Superior temporal gyrus (tissue), 1 donor: ENCODE measurements around the gene PTPN7.
"Not testable (repeated sequence)": the region's sequence is repeated elsewhere in the genome, so short reads cannot be mapped to it uniquely, and the experiment has no call there.

Source experiments
- DNase-seq: peaks from one replicate; pipeline ENCODE4 v3.0.0-alpha.2; 2016; ENCODE audit errors: extremely low spot score

PTPN7 gene

DNA sequence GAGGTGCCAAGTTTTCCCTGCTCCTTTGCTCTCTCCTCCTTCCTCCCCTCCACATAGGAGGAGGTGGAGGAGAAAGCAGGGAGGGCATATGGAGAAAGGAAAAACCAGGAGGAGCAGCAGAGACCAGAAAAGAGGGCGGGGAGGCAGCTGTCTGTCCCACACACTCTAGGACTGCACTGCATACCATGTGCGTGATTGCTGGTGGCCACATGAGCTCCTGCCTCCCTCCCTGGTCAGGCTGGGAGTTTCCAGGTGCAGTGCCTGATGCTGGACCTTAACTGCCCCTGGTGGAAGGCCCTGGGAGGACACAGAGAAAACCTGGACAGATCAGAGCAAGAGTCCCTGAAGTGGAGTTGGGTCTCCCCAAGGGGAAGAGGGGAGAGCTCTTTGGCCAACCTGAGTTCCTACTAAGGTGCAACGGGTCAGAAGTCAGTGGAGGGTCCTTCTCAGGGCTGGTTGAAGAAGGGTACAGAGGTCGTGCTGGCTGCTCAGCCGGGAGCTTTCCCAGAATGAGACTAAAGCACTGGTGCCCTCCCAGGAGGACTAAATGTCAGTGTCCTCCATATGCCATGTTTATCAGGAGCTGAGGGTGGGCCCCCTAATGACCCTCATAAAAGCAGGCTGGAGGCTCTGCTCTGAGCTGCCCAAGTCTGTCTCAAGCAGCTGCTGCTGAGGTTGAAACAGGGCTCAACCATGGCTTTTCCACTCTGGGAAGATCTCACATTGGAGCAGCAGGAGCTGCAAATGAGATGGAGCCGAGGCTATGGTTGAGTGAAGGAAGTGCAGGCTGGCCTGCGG lies 29.7 kb upstream of the PTPN7 start:
- DNase-seq = no peak

- DNase-seq = peak; percentile 82
Measured at GRCh38 chr1:202189001-202189790, 28.8 kb upstream of the PTPN7 start.

GRCh38 chr1:202187697-202188407 lies 27.4 kb upstream of the PTPN7 start:
- no peak for DNase-seq

GRCh38 chr1:202187041-202187671 lies 26.8 kb upstream of the PTPN7 start:
- DNase-seq = no peak

DNA sequence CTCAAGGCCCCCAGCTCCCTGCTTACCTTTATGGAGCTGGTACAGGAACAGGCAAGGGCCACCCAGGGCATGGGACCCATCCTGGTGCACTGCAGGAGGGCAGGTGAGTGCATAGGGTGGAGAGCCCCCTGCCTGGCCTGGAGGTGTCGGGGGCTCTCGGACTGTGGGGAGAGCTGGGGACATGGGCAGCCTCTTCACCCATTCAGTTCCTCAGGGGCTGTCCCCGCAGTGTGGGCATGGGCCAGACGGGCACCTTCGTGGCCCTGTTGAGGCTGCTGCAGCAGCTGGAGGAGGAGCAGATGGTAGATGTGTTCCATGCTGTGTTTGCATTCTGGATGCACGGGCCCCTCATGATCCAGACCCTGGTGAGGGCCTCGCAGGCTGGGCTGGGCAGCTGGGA lies 25.9 kb upstream of the PTPN7 start:
- DNase-seq = no peak

DNA sequence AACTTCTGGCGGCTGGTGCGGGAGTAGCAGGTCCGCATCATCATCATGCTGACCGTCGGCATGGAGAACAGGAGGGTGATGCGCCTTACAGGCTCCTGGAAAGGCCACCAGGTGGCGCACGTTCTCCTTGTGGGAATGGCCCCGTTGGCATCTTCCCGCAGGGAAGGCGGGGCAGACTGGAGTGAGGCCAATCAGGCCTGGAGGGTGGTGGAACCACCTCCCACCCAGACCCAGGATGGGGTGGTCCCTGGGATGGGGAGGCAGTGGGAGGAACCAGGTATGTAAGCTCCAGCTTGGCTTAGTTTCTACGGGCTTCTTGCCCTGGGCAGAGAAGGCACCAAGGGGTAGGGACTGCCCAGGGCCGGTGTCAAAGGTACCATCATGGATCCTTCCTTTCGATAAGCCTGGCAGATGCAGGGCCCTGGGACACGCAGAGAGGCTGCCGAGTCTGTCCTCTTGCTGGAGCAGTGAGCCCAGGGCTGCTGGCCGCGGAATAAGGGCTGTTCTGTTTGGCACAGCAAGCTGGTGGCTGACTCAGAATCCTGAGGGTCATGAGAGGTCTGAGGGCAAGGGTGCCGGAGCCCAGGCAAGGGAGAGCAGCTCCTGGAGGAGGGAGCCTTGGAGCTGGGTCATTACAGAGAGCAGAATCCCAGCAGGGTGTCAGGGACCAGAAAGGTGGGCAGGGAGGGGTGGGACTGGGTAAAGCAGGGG lies 24.5 kb upstream of the PTPN7 start:
- peak; percentile 87 for DNase-seq

DNA sequence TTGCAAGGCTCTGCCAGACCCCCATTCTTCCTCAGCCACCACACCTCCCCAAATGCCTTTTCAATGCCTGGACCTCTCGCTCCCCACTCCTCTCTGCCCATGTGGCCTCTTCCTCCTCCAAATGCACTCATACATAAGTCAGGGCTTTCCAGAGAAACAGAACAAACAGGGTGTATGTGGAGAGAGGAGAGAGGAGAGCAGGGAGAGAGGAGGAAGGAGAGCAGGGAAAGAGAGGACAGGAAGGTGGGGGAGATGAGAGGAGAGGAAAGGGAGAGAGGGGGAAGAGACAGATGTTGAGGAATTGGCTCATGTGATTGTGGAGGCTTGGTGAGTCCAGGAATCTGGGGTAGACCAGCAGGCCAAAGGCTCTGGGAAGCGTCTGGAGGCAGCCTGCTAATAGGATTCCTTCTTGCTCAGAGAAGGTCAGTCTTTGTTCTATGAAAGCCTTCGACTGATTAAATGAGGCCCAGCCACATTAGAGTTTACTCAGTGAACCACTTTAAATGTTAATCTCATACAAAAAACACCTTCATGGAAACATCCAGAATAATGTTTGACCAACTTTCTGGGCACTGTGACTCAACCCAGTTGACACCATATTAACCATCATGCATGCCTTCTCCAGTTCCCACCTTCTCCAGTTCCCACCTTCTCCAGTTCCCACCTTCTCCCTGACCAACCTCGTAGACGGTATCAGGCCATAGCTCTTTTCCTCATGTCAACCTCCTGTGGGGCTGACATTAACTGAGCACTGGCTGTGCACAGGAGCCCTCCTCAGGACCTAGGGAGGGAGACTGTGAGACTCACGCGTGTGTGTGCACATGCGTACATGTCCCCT lies 21.9 kb upstream of the PTPN7 start:
- DNase-seq = no peak

GRCh38 chr1:202181586-202181985 lies 21.2 kb upstream of the PTPN7 start:
- no peak for DNase-seq

DNA sequence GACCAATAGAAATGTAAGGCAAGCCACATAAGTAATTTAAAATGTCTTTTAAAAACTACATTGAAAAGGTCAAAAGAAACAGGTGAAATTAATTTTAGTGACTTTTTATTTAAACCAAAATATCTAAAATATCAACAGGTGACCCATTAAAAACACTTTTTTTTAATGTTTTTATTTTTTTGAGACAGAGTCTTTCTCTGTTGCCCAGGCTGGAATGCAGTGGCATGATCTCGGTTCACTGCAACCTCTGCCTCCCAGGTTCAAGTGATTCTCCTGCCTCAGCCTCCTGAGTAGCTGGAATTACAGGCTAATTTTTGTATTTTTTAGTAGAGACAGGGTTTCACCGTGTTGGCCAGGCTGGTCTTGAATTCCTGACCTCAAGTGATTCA lies 20.3 kb upstream of the PTPN7 start:
- DNase-seq = not testable (repeated sequence)

- no peak for DNase-seq
Measured at GRCh38 chr1:202179828-202180750, 19.7 kb upstream of the PTPN7 start.

GRCh38 chr1:202176949-202177927 lies 16.8 kb upstream of the PTPN7 start:
- no peak for DNase-seq

GRCh38 chr1:202173993-202174392 lies 13.6 kb upstream of the PTPN7 start:
- DNase-seq = no peak

GRCh38 chr1:202172015-202172355 lies 11.6 kb upstream of the PTPN7 start:
- DNase-seq = no peak

DNA sequence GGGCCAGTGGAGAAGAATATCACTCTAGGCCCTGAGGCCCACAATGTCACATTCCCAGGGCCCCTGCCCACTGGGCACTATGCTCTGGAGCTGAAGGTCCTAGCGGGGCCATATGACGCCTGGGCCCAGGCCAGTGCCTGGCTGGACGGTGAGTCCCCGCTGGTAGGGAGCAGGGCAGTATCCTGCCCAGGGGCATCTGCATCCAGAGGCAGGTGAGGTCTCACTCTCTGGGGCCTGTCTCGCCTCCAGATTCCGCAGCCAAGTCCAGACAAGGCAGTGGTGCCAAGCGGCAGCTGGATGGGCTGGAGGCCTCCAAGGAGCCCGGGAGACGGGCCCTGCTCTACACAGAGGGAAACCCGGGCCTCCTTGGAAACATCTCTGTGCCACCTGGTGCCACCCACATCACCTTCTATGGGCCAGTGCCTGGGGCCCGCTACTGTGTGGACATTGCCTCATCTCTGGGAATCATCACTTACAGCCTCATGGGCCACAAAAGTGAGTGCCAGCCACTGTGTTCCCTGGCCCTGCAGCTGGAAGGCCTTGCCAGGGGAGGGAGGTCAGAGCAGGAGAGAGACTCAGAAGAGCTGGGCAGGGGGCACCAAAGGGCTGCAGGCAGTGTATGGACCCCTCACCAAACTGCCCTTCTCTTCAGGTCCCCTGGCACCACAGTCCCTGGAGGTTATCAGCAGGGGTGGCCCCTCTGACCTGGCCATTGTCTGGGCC lies 11.1 kb upstream of the PTPN7 start:
- no peak for DNase-seq

- no peak for DNase-seq
Measured at GRCh38 chr1:202170726-202171125, 10.3 kb upstream of the PTPN7 start.

- no peak for DNase-seq
Measured at GRCh38 chr1:202168861-202169260, 8.5 kb upstream of the PTPN7 start.

GRCh38 chr1:202167708-202168415 lies 7.5 kb upstream of the PTPN7 start:
- no peak for DNase-seq
